Mesendoderm (in vitro differentiated cells): Measurements from ENCODE around the gene DENND1A.

ENCODE experiments used
- DNase-seq: peaks from one replicate; pipeline ENCODE4 v3.0.0; 2013
- H2AK5ac ChIP-seq: 2 replicates; pipeline ENCODE4 v1.6.1; 2013; ENCODE audit warnings: low read length, inconsistent platforms
- H2BK120ac ChIP-seq: 2 replicates; pipeline ENCODE4 v1.6.1; 2013; ENCODE audit warnings: low read depth, mild to moderate bottlenecking, low read length, moderate library complexity, mixed read lengths
- H2BK15ac ChIP-seq: replicated peaks from 2 replicates; pipeline ENCODE4 v1.6.1; 2013; ENCODE audit warnings: low read depth, mild to moderate bottlenecking, moderate library complexity
- H2BK5ac ChIP-seq: 2 replicates; pipeline ENCODE4 v1.6.1; 2013; ENCODE audit warnings: low read length, inconsistent platforms
- H3K18ac ChIP-seq: 2 replicates; pipeline ENCODE4 v1.6.1; 2013; ENCODE audit warnings: mild to moderate bottlenecking, low read length, mixed read lengths
- H3K23ac ChIP-seq: one replicate; pipeline ENCODE4 v1.6.1; 2013; ENCODE audit warnings: low read length
- H3K27ac ChIP-seq: 2 replicates; pipeline ENCODE4 v1.5.1; 2013; ENCODE audit warnings: low read depth, mild to moderate bottlenecking, inconsistent platforms, low read length, moderate library complexity
- H3K27me3 ChIP-seq: 2 replicates; pipeline ENCODE4 v1.6.1; 2013; ENCODE audit warnings: low read length, control low read depth, mild to moderate bottlenecking, inconsistent platforms; ENCODE audit not compliant: insufficient read depth, poor library complexity
- H3K36me3 ChIP-seq: 2 replicates; pipeline ENCODE4 v1.6.1; 2013; ENCODE audit warnings: low read length, inconsistent platforms; ENCODE audit not compliant: control insufficient read depth, insufficient read depth
- H3K4ac ChIP-seq: one replicate; pipeline ENCODE4 v1.6.1; 2013; ENCODE audit warnings: low read depth, mild to moderate bottlenecking, low read length, moderate library complexity
- H3K4me1 ChIP-seq: 2 replicates; pipeline ENCODE4 v1.6.1; 2013; ENCODE audit warnings: low read depth, low read length, inconsistent platforms; ENCODE audit not compliant: control insufficient read depth
- H3K4me2 ChIP-seq: 2 replicates; pipeline ENCODE4 v1.6.1; 2013; ENCODE audit warnings: low read length
- H3K4me3 ChIP-seq: 2 replicates; pipeline ENCODE4 v1.5.1; 2013; ENCODE audit warnings: mild to moderate bottlenecking, low read length
- H3K56ac ChIP-seq: one replicate; pipeline ENCODE4 v1.6.1; 2013; ENCODE audit warnings: low read length
- H3K79me1 ChIP-seq: 2 replicates; pipeline ENCODE4 v1.6.1; 2013; ENCODE audit warnings: low read length, inconsistent platforms
- H3K79me2 ChIP-seq: 2 replicates; pipeline ENCODE4 v1.6.1; 2013; ENCODE audit warnings: mild to moderate bottlenecking, low read length; ENCODE audit not compliant: control insufficient read depth, insufficient read depth
- H3K9ac ChIP-seq: 2 replicates; pipeline ENCODE4 v1.6.1; 2013; ENCODE audit warnings: low read length, inconsistent platforms
- H4K5ac ChIP-seq: one replicate; pipeline ENCODE4 v1.6.1; 2013; ENCODE audit warnings: low read length
- H4K8ac ChIP-seq: one replicate; pipeline ENCODE4 v1.6.1; 2013; ENCODE audit warnings: low read depth, mild to moderate bottlenecking, control low read depth, low read length, moderate library complexity
- WGBS: extraction: QIAGEN DNeasy Blood & Tissue Kit; methylation state at CpG from one replicate; pipeline ENCODE4 v1.1.7; 2013; ENCODE audit warnings: low lambda C conversion rate, missing lambda C conversion rate; ENCODE audit not compliant: insufficient coverage; ENCODE audit errors: extremely low coverage; 5-methylcytosine and 5-hydroxymethylcytosine counted together

DENND1A gene

DNA sequence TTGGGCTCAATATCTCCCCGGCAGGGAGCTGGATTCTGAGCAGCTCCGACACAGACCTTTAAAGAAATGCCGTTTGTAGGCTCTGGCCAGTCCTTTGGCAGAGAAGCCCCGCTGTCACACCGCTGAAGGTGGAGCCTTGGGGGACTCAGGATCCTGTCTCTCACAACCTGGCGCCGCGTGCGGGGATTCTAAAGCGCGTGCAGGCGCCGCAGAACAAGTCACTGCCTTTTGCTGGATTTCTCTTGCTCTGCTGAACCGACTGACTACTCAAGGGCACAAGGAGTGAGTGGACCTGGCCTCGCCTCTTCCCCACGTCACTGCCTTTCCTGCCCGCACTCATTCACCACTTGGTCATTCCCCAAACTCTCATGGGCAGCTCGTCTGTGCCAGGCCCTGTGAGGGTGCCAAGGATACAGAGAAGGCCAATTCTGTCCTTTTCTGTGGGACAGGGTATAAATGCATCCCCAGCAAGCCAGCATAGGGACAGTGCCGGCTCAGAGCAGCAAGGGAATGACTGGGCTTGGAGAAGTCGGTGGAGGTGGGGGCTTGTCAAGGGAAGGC lies 504.6 kb downstream of the DENND1A start:
- Histone ChIP-seq H3K79me2 (no peaks in the 10 kb centered on the region), H2BK120ac (no peak overlapping the region), H3K79me1 (no peaks in the 10 kb centered on the region), H4K5ac (no peak overlapping the region), H4K8ac (no peak overlapping the region), H3K4me2 (no peak overlapping the region), H3K27me3 (no peaks in the 10 kb centered on the region), H3K4me3 (no peak overlapping the region), H3K18ac (no peak overlapping the region), H2BK5ac (no peak overlapping the region), H3K9ac (no peak overlapping the region), H3K36me3 (no peaks in the 10 kb centered on the region), H3K27ac (no peak overlapping the region), H3K23ac (no peak overlapping the region), H2AK5ac (peak overlapping the region; percentile 30), H3K4ac (no peak overlapping the region), H3K4me1 (peaks cover 22% of the 10 kb centered on the region), H2BK15ac (no peak overlapping the region), H3K56ac (peak overlapping the region; percentile 56)
- no peak for DNase-seq
- no CpG with 5 or more reads among the region's 20 CpGs for WGBS

- no CpG with 5 or more reads among the region's 6 CpGs for WGBS
- H3K79me1 ChIP-seq = no peaks in the 10 kb centered on the region
- H3K4me3 ChIP-seq = no peak overlapping the region
- no peak overlapping the region for H2BK120ac ChIP-seq
- no peak overlapping the region for H4K8ac ChIP-seq
- no peak overlapping the region for H2BK15ac ChIP-seq
- H2BK5ac ChIP-seq = no peak overlapping the region
- no peak overlapping the region for H3K27ac ChIP-seq
- H3K56ac ChIP-seq = peak overlapping the region; percentile 69
- no peak overlapping the region for H4K5ac ChIP-seq
- no peaks in the 10 kb centered on the region for H3K36me3 ChIP-seq
- no peak overlapping the region for H3K9ac ChIP-seq
- no peak overlapping the region for H3K4ac ChIP-seq
- no peak for DNase-seq
- H3K4me2 ChIP-seq = no peak overlapping the region
- H3K27me3 ChIP-seq = no peaks in the 10 kb centered on the region
- no peak overlapping the region for H3K18ac ChIP-seq
- H2AK5ac ChIP-seq = no peak overlapping the region
- H3K23ac ChIP-seq = no peak overlapping the region
- H3K4me1 ChIP-seq = peaks cover 22% of the 10 kb centered on the region
- H3K79me2 ChIP-seq = no peaks in the 10 kb centered on the region
Measured at GRCh38 chr9:123424552-123425225, 505.2 kb downstream of the DENND1A start.

GRCh38 chr9:123424131-123424530 lies 505.8 kb downstream of the DENND1A start:
- no peak for DNase-seq
- WGBS = no CpG with 5 or more reads among the region's 5 CpGs
- H3K4ac ChIP-seq = no peak overlapping the region
- H3K27ac ChIP-seq = no peak overlapping the region
- H3K27me3 ChIP-seq = no peaks in the 10 kb centered on the region
- no peak overlapping the region for H3K4me3 ChIP-seq
- H4K5ac ChIP-seq = no peak overlapping the region
- H3K18ac ChIP-seq = no peak overlapping the region
- H3K9ac ChIP-seq = no peak overlapping the region
- no peaks in the 10 kb centered on the region for H3K36me3 ChIP-seq
- no peak overlapping the region for H2BK5ac ChIP-seq
- no peak overlapping the region for H4K8ac ChIP-seq
- no peak overlapping the region for H2BK120ac ChIP-seq
- H3K56ac ChIP-seq = peak overlapping the region; percentile 69
- peaks cover 22% of the 10 kb centered on the region for H3K4me1 ChIP-seq
- no peak overlapping the region for H3K4me2 ChIP-seq
- H3K23ac ChIP-seq = peak overlapping the region; percentile 30
- no peaks in the 10 kb centered on the region for H3K79me1 ChIP-seq
- no peaks in the 10 kb centered on the region for H3K79me2 ChIP-seq
- peak overlapping the region; percentile 22 for H2AK5ac ChIP-seq
- H2BK15ac ChIP-seq = no peak overlapping the region

GRCh38 chr9:123423311-123423640 lies 506.6 kb downstream of the DENND1A start:
- H3K18ac ChIP-seq = no peak overlapping the region
- H3K79me1 ChIP-seq = no peaks in the 10 kb centered on the region
- no peak overlapping the region for H3K23ac ChIP-seq
- H3K36me3 ChIP-seq = no peaks in the 10 kb centered on the region
- peak; percentile 78 for DNase-seq
- no peaks in the 10 kb centered on the region for H3K79me2 ChIP-seq
- H3K4me3 ChIP-seq = no peak overlapping the region
- no peak overlapping the region for H3K9ac ChIP-seq
- peak overlapping the region; percentile 20 for H2BK5ac ChIP-seq
- peak overlapping the region; percentile 70 for H3K56ac ChIP-seq
- H3K4me1 ChIP-seq = peaks cover 22% of the 10 kb centered on the region
- no peak overlapping the region for H2BK15ac ChIP-seq
- H4K5ac ChIP-seq = no peak overlapping the region
- no peak overlapping the region for H3K4ac ChIP-seq
- no peak overlapping the region for H2BK120ac ChIP-seq
- whole genome bisulfite sequencing = no CpG with 5 or more reads among the region's 8 CpGs
- no peak overlapping the region for H2AK5ac ChIP-seq
- H3K27me3 ChIP-seq = no peaks in the 10 kb centered on the region
- no peak overlapping the region for H4K8ac ChIP-seq
- H3K27ac ChIP-seq = peak overlapping the region; percentile 34
- no peak overlapping the region for H3K4me2 ChIP-seq

DNA sequence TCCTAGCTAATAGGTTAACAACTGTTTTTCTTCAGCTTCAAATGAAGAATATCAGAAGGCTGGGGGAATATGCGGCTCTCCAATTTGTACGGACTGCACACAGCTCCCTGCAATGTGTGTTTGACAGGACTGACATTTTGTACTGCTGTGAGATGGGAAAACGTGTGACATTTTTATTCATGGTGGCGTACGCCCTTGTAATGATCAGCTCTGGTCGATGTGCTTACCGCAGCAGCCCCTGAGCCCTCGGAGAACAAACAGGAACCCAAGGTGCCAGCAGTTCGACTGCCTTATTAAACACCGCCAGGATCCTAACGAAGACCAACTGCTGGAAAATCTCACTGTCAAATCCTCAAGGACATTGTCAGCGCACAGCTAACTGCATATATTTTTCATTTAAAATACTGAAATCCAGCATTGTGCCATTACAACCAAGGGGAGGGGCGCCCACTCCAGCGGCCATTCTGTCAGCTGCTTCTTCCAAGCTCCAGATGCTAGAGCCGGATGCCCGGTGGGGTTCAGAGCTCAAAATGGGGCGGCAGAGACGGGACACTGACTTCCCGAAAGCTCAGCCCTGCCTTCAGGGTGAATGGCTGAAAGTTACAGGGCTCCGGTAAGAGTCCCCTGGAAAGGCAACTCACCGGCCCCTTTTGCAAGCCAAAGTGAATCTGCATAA lies 507.2 kb downstream of the DENND1A start:
- no peaks in the 10 kb centered on the region for H3K36me3 ChIP-seq
- H4K5ac ChIP-seq = no peak overlapping the region
- H3K79me1 ChIP-seq = no peaks in the 10 kb centered on the region
- no peaks in the 10 kb centered on the region for H3K79me2 ChIP-seq
- H3K4me3 ChIP-seq = no peak overlapping the region
- peak overlapping the region; percentile 34 for H3K27ac ChIP-seq
- peak overlapping the region; percentile 15 for H3K9ac ChIP-seq
- no peak overlapping the region for H3K4ac ChIP-seq
- no peak overlapping the region for H4K8ac ChIP-seq
- DNase-seq = no peak
- no CpG with 5 or more reads among the region's 21 CpGs for WGBS
- H2AK5ac ChIP-seq = peak overlapping the region; percentile 43
- H2BK15ac ChIP-seq = no peak overlapping the region
- H3K27me3 ChIP-seq = no peaks in the 10 kb centered on the region
- no peak overlapping the region for H3K23ac ChIP-seq
- H3K56ac ChIP-seq = peak overlapping the region; percentile 69
- H3K4me2 ChIP-seq = peak overlapping the region; percentile 38
- H3K4me1 ChIP-seq = peaks cover 22% of the 10 kb centered on the region
- H2BK120ac ChIP-seq = no peak overlapping the region
- H2BK5ac ChIP-seq = peak overlapping the region; percentile 88
- H3K18ac ChIP-seq = peak overlapping the region; percentile 25
